HG03575 (cell line): Measurements from ENCODE around the gene CPEB2.

ENCODE experiments used
- ATAC-seq: cut with Tn5 transposase; IDR thresholded peaks from one replicate; pipeline ENCODE4 v1.9.1; 2021; ENCODE audit not compliant: unreplicated experiment, insufficient number of reproducible peaks, low FRiP score; ENCODE audit errors: extremely low read depth

CPEB2 gene

GRCh38 chr4:15001869-15002658 lies at the start of gene CPEB2:
Gene CPEB2, plus strand, starts transcription at chr4:15002481. Its CDS starts 193 bp downstream, at chr4:15002674.
- ATAC-seq: peak; percentile 46

GRCh38 chr4:14958436-14958835 lies 43.8 kb upstream of the CPEB2 start:
- ATAC-seq: no peak

GRCh38 chr4:14961292-14961691 lies 41.0 kb upstream of the CPEB2 start:
- ATAC-seq: no peak

DNA sequence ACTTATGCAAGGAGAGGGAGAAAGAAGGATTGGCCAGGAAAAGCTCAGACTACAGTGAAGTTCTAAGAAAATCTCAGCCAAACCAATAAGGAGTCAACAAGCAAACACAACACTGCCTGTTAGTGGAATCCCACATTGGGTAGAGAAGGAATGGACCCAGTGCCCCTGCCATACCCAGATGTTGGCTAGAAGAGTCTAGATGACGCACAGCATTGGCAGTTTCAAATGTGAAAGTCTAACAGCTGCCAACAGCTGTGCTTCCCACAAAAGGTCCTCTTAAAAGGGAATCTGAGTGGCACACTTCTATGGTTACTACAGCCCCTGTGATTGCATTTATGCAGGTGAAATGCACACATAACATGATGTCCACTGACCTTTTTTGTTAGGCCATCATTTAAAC lies 37.2 kb upstream of the CPEB2 start:
- ATAC-seq: no peak

GRCh38 chr4:14967982-14968381 lies 34.3 kb upstream of the CPEB2 start:
- no peak for ATAC-seq

DNA sequence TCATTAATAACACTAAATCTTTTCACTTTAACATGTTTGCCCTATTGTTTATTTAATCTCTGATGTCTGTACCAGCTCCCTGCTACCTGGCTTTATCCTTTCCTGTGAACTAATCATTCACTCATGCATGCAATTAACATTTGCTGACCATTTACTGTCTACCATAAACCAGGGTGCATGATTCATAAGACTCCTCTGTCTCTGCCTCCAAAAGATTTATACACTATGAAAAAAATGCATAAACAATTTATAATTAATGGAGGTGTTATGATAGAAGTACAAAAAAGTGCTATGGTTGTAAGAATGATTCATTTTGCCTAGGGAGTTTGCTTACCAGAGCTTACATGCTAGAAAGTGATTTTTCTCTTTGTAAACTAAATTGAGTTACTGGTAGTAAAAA lies 24.5 kb upstream of the CPEB2 start:
- no peak for ATAC-seq

DNA sequence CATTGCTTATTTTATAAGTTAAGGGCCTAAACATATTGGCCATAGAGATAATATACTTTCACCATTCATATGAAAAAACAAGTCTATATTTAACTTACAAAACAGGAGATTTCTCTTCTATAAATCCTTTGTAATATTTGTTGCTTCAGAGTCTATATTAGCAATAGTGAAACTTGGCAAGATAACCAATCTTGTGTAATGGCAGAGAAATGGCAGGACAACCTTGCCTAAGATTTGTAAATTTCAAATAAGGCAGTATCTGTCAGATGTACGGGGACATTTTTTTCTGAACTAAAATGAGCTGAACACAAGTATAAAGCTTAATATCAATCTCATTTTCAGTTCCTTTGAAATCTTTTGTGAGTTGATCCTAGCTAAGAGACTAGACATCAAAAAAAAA lies 17.8 kb upstream of the CPEB2 start:
- ATAC-seq: no peak

GRCh38 chr4:14985161-14985560 lies 17.1 kb upstream of the CPEB2 start:
- ATAC-seq: no peak

DNA sequence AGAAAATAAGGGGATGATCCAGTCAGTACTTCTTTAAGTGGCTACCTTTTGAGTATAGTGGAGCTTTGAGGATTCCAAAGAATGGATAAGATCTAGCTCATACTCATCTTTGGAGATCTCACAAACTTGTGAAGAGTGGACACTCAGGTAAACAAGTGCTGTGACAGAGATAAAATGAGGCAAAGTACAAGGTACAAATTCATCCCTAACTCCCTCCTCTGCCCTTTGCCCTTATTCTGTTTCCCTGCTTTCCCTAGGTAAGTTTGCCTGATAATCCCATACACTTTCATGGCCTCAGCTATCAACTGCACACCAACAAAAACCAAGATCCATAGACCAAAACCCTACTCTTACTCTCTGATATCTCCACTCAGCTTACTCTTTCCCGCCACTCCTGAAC lies 16.4 kb upstream of the CPEB2 start:
- ATAC-seq: no peak

GRCh38 chr4:14987054-14987453 lies 15.2 kb upstream of the CPEB2 start:
- ATAC-seq: no peak

DNA sequence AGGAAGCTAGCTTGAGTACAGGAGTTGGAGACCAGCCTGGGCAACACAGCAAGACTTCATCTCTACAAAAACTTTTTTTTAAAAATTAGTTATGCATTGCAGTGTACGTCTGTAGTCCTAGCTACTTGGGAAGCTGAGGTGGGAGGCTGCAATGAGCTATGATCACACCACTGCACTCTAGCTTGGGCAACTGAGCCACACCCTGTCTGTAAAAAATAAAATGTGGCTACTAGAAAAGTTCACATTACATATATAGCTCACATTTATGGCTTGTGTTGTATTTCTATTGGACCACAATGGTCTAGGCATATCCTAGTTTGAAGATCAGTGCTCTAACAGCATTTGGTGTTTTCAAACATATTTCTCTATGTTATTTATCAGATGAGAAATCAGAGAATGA lies 11.8 kb upstream of the CPEB2 start:
- ATAC-seq: no peak

DNA sequence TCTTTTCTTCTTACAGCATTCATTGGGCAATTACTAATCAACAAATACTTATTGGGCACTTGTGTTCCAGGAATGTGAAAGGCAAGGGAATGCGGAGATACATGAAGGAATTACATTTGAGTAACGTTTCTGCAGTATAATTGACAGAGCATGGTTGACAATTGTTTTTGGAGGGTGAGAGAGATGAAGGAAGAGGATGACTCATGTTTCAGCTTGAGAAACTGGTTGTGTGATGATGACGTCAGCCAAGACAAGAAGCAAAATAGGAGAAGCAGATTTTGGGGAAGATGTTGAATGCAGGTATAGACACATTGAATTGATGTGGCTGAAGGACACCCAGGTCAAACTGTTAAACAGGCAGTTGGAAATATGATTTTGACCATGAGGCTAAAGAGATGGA lies 8.0 kb upstream of the CPEB2 start:
- no peak for ATAC-seq

GRCh38 chr4:15001248-15001868 lies 923 bp upstream of the CPEB2 start:
- ATAC-seq: peak; percentile 19

GRCh38 chr4:15002659-15003400 lies 549 bp downstream of the CPEB2 start:
- ATAC-seq: peak; percentile 2

GRCh38 chr4:15003401-15003890 lies 1.2 kb downstream of the CPEB2 start:
- no peak for ATAC-seq

- ATAC-seq: no peak
Measured at GRCh38 chr4:15003891-15004738, 1.8 kb downstream of the CPEB2 start.

DNA sequence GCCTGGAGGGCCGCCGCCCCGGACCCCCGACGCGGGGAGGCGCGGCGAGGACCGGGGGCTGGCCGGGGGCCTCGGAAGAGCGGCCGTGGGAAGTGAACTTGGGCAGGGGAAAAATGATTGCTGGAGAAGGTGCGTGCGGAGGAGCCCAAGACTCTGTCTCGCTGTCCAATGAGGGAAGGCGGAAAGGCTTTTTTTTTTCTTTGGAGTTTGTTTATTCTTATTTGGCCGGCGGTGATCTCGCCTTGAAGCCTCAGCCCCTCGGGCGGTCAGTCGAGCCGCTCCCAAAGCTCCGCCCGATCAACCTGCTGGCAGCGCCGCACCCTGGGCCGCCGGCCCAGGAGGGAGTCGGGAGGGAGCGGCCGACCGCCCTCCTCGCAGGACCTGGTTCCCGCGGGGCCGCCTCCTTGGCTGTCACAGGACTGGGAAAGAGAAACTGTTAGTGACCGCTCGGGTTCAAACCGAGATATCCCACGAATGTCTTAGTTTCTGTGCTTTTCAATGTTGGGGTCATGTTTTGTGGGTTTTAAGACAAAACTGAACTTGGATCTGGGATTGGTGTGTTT lies 2.5 kb downstream of the CPEB2 start:
- ATAC-seq: no peak

DNA sequence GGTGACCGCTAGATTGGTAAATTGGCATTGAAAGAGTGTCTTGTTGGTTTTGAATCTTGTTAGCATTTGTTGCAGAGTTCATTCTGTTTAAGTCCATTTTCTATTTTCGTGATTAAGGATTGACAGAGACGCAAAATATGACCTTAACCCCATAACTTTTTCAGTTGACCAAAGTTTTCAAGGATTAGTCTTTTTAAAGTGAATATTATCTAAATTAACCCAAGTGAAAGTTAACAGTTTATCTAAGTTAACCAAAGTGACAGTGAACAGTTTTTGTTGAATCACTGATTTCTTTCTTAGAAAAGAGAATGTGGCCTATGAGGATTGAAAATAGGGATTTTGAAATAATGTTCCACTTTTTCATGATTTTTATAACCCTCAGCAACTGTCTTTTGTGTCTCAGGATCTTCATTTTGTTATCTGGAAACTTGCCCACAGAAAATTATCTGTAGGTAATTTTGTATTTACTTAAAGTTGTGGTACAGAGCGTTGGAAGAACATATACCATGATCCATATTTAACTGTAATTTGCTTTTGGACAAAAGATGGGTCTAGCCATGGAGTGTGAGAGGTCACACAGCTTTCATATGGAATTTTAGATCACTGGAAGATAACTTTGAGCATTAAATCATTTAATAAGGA lies 3.3 kb downstream of the CPEB2 start:
- no peak for ATAC-seq
